Kidney (tissue), 14 donors: ENCODE results near the gene HCRTR1. TPM values are rescaled to one million over a fixed set of nuclear protein-coding genes. Genes with fewer than 3 reads are reported as not detected.
A peak's percentile ranks its signal among the peaks of the same experiment; 100 is the strongest.

Experiments
- DNase-seq, 5 donors: peaks; one replicate each; pipeline ENCODE4 v3.0.0-alpha.2; 2013 to 2020
- FAIRE-seq: peaks from 2 replicates; lab custom pipeline; 2012; peaks lifted over from hg19 to GRCh38; lab: Jason Lieb, UNC
- H3K27ac ChIP-seq, 2 donors: one replicate each; pipeline ENCODE4 v1.7.0; 2013; ENCODE audit warnings: low read depth in 2 of 2, low read length in 2 of 2, inconsistent platforms in 1 of 2
- H3K27me3 ChIP-seq: one replicate; pipeline ENCODE4 v1.7.1; 2013; ENCODE audit warnings: low read length, inconsistent platforms; ENCODE audit not compliant: control insufficient read depth, insufficient read depth
- H3K36me3 ChIP-seq, 3 donors: one replicate each; pipeline versions ENCODE4 v1.7.0 to v1.7.1; 2013; ENCODE audit warnings: low read length in 3 of 3, control low read depth in 1 of 3, inconsistent platforms in 1 of 3; ENCODE audit not compliant: insufficient read depth in 3 of 3, control insufficient read depth in 2 of 3
- H3K4me1 ChIP-seq, 3 donors: one replicate each; pipeline versions ENCODE4 v1.7.0 to v1.7.1; 2013; ENCODE audit warnings: low read length in 3 of 3, inconsistent platforms in 1 of 3, low read depth in 1 of 3; ENCODE audit not compliant: control insufficient read depth in 2 of 3, insufficient read depth in 2 of 3
- H3K4me3 ChIP-seq, 3 donors: one replicate each; pipeline versions ENCODE4 v1.7.0 to v1.8.1; 2013; ENCODE audit warnings: low read length in 3 of 3, control low read depth in 1 of 3, inconsistent platforms in 1 of 3
- H3K9ac ChIP-seq, 3 donors: one replicate each; pipeline versions ENCODE4 v1.7.0 to v1.7.1; 2013; ENCODE audit warnings: low read length in 3 of 3, control low read depth in 1 of 3, inconsistent platforms in 1 of 3
- H3K9me3 ChIP-seq, 3 donors: one replicate each; pipeline versions ENCODE4 v1.7.0 to v1.7.1; 2013; ENCODE audit warnings: low read length in 3 of 3, control low read depth in 1 of 3, inconsistent platforms in 1 of 3; ENCODE audit not compliant: control insufficient read depth in 2 of 3, insufficient read depth in 1 of 3
- intact Hi-C: fragments of 100-400 bp; cut with DNase I; formaldehyde crosslinking; loops from one replicate; pipeline ENCODE4 v1.11.1; 2022
- polyA plus RNA-seq: library from polyadenylated mRNA; stranded (reverse); fragments of 350-450 nt; fragmentation: Illumina TruSeq; extraction: RNeasy Lipid Tissue Mini Kit (QIAGEN cat#74804); gene quantifications from one replicate; pipeline ENCODE4 v1.2.3, GENCODE V29; 2014; ENCODE audit warnings: low read depth, low replicate concordance; ENCODE audit not compliant: insufficient read depth
- total RNA-seq: library from RNA; stranded (reverse); fragmentation: NEBNext Ultra II Directional; extraction: Animal tissue kit (Norgen Biotek cat#: 25700); gene quantifications from one replicate; pipeline ENCODE4 v1.2.1, GENCODE V29; 2021
- TF ChIP-seq, protein P1 (sequence below): IDR thresholded peaks from 3 replicates; pipeline ENCODE4 v1.5.1; 2012; ENCODE audit warnings: mild to moderate bottlenecking, moderate library complexity, borderline replicate concordance; ENCODE audit not compliant: insufficient read depth; ENCODE audit errors: extremely low read depth
- donor health status: control.
- donor health status: control.
- donor health status: control.
- donor health status: control.
- donor health status: control.
- donor health status: DM: yes; HTN: yes; CAD: no.
- donor health status: Normal renal cell carcinoma (clear cell type).

Gene HCRTR1
- total and polyA plus RNA-seq, 2 donors from 2014 or later: 0.35 TPM; not detected in 1

DNA sequence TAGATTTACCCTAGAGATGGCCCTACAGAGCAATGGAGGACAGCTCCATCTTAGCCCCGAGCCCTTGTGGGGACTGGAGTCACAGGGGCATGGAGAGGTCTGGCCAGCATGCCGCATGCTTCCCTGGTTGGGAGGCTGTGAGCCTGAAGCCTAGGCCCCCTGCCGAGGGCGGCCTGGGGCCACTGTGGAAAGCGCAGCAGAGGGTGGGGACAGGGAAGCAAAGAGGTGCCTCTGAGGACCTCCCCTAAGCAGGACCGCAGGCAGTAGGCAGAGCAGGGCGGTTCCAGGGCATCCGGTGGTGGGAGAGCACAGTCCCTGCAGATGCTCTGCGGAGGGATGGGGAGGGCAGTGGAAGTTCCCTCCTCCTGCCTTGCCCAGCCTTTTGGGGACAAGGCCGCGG lies 53.7 kb downstream of the HCRTR1 start:
- FAIRE-seq (no peak), DNase-seq (no peak)
- no peak overlapping the region for H3K27ac ChIP-seq
- H3K36me3 ChIP-seq: no peaks in the 10 kb centered on the region
- intact Hi-C loops: no loop called here
- no peaks in the 10 kb centered on the region for H3K9me3 ChIP-seq
- no peak overlapping the region for H3K4me3 ChIP-seq
- peaks cover 0 to 16% (median 4%) of the 10 kb centered on the region in 3 donors for H3K4me1 ChIP-seq
- no peak overlapping the region for H3K9ac ChIP-seq
- TF ChIP-seq, protein P1, sequence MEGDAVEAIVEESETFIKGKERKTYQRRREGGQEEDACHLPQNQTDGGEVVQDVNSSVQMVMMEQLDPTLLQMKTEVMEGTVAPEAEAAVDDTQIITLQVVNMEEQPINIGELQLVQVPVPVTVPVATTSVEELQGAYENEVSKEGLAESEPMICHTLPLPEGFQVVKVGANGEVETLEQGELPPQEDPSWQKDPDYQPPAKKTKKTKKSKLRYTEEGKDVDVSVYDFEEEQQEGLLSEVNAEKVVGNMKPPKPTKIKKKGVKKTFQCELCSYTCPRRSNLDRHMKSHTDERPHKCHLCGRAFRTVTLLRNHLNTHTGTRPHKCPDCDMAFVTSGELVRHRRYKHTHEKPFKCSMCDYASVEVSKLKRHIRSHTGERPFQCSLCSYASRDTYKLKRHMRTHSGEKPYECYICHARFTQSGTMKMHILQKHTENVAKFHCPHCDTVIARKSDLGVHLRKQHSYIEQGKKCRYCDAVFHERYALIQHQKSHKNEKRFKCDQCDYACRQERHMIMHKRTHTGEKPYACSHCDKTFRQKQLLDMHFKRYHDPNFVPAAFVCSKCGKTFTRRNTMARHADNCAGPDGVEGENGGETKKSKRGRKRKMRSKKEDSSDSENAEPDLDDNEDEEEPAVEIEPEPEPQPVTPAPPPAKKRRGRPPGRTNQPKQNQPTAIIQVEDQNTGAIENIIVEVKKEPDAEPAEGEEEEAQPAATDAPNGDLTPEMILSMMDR: no peak
- no peaks in the 10 kb centered on the region for H3K27me3 ChIP-seq

DNA sequence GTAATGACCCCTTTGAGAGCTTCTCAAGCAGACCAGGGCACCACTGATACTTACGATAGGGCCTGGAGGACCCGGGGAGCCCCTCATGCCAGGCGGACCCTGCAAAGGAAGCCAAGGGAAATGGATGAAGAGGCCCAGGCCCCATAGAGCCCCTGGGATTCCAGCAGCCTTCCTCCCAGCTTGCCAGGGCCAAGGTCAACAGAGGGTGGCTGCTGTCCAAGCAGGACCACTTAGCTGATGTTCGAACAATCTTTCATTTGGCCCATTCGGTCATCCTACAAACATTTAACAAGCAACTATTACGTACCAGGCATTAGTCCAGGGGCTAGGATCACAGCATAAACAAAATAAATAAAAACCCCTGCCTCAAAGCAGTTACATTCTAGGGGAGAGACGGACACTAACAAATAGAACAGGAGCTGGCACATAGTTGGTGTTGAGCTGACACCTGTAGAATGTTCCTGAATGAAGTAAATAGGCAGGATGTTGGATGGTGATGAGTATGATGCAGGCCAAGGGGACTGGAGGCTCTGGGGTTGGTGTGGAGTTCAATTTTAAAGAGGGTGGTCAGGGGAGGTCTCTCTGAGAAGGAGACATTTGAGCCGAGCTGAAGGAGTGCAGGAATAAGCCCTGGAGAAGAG lies 54.2 kb downstream of the HCRTR1 start:
- FAIRE-seq (no peak), DNase-seq (peak in 1 of 5 donors; percentile 36)
- H3K9me3 ChIP-seq: no peaks in the 10 kb centered on the region
- H3K27me3 ChIP-seq: no peaks in the 10 kb centered on the region
- no peak overlapping the region for H3K27ac ChIP-seq
- no peak overlapping the region for H3K4me3 ChIP-seq
- H3K4me1 ChIP-seq: peaks cover 0 to 16% (median 4%) of the 10 kb centered on the region in 3 donors
- intact Hi-C loops: no loop called here
- H3K9ac ChIP-seq: no peak overlapping the region
- TF ChIP-seq, protein P1: no peak
- no peaks in the 10 kb centered on the region for H3K36me3 ChIP-seq

DNA sequence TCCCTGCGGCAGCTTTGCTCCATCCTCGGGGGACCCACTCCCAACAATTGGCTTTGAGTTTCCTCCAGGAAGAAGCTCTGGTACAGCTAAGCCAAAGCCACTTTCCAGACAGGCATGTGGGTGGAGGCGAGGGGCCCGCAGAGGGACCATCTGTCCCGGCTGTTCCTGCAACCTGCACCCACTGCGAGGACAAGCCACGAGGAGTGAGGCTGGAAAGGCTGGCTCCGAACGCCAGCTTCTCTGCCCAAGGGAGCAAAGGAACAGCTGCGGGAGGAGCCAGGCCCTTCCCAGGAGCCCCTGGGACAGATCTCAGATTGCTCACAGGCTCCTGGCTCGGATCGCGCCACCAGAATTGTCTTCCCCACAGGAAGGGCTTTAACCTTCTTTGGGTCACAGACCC lies 55.5 kb downstream of the HCRTR1 start:
- FAIRE-seq (no peak), DNase-seq (no peak)
- intact Hi-C loops: no loop called here
- no peak overlapping the region for H3K27ac ChIP-seq
- no peaks in the 10 kb centered on the region for H3K27me3 ChIP-seq
- H3K36me3 ChIP-seq: no peaks in the 10 kb centered on the region
- no peaks in the 10 kb centered on the region for H3K9me3 ChIP-seq
- H3K9ac ChIP-seq: no peak overlapping the region
- TF ChIP-seq, protein P1: no peak
- H3K4me1 ChIP-seq: peaks cover 0 to 16% (median 4%) of the 10 kb centered on the region in 3 donors
- no peak overlapping the region for H3K4me3 ChIP-seq

DNA sequence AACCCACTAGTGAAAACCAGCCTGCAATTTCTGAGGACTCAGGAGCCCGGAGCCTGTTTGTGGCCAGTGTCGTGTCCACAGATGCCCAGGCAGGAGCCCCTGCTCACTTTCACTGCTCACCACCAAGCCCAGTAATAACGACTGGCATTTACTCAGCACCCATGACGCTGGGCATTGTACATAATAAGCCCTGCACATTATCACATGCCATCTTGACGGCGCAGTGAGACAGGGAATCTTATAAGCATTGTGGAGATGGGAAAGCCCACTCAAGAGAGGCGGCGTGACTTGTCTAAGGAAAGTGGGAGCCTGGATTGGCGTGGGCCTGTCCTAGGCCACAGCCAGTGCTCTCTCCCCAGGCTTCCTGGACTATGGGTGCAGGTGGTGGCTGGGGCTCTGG lies 55.9 kb downstream of the HCRTR1 start:
- TF ChIP-seq, protein P1: no peak
- no peak for FAIRE-seq
- Histone ChIP-seq H3K4me1 (peaks cover 0 to 16% (median 4%) of the 10 kb centered on the region in 3 donors), H3K27ac (no peak overlapping the region), H3K4me3 (no peak overlapping the region), H3K36me3 (no peaks in the 10 kb centered on the region), H3K27me3 (no peaks in the 10 kb centered on the region), H3K9me3 (no peaks in the 10 kb centered on the region), H3K9ac (no peak overlapping the region)
- intact Hi-C loops: no loop called here
- DNase-seq: no peak
